Fibroblast of the aortic adventitia (primary cell): ENCODE measurements around the gene ZNF385C. TPM values are rescaled to one million over a fixed set of nuclear protein-coding genes. Genes with fewer than 3 reads are reported as not detected.
"Not testable (repeated sequence)": the region's sequence is repeated elsewhere in the genome, so short reads cannot be mapped to it uniquely, and the experiment has no call there.

Experiments used
- DNase-seq: peaks from one replicate; pipeline ENCODE4 v3.0.0-alpha.2; 2010; ENCODE audit warnings: low read depth
- H3K4me3 ChIP-seq: 2 replicates; pipeline ENCODE4 v1.5.1; 2011; ENCODE audit warnings: low read depth, mild to moderate bottlenecking, control low read depth, low read length, moderate library complexity
- CTCF ChIP-seq: IDR thresholded peaks from 2 replicates; pipeline ENCODE4 v1.5.1; 2011; ENCODE audit warnings: mild to moderate bottlenecking, low read length, control low read depth, inconsistent platforms; ENCODE audit not compliant: insufficient read depth
- total RNA-seq: library from RNA; depleted of rRNA; stranded (reverse); fragments of >200 nt; gene quantifications from 2 replicates; pipeline ENCODE4 v1.2.3, GENCODE V29; 2012; ENCODE audit warnings: low replicate concordance

ZNF385C gene
- total RNA-seq, 1 donor = not detected

GRCh38 chr17:42025936-42026335 lies 72.3 kb downstream of the ZNF385C start:
- H3K4me3 ChIP-seq = no peak overlapping the region
- TF ChIP-seq CTCF = no peak
- no peak for DNase-seq

- no peak overlapping the region for H3K4me3 ChIP-seq
- no peak for TF ChIP-seq CTCF
- no peak for DNase-seq
Measured at GRCh38 chr17:42025191-42025579, 73.1 kb downstream of the ZNF385C start.

- TF ChIP-seq CTCF = no peak
- H3K4me3 ChIP-seq = no peak overlapping the region
- no peak for DNase-seq
Measured at GRCh38 chr17:42023524-42024349, 74.5 kb downstream of the ZNF385C start.

GRCh38 chr17:42020845-42021244 lies 77.4 kb downstream of the ZNF385C start:
- DNase-seq = not testable (repeated sequence)
- peak overlapping the region; percentile 88 for H3K4me3 ChIP-seq

- H3K4me3 ChIP-seq = peak within 1 kb of the TSS; percentile 88
- peak; percentile 83 for DNase-seq
- TF ChIP-seq CTCF = peak; percentile 93
Measured at GRCh38 chr17:42019509-42020404, 78.5 kb downstream of the ZNF385C start, which contains the start of gene NKIRAS2. Gene NKIRAS2 (plus strand): TSS chr17:42020090. CDS start chr17:42021578, 1,488 bp downstream.

GRCh38 chr17:42018988-42019387 lies 79.3 kb downstream of the ZNF385C start:
- DNase-seq = no peak

More at GRCh38 chr17:42018988-42019387, 79.3 kb downstream of the ZNF385C start:
- no peak for TF ChIP-seq CTCF
- no peak overlapping the region for H3K4me3 ChIP-seq
